ENCODE measurements around the gene FXYD6.

Gene FXYD6

DNA sequence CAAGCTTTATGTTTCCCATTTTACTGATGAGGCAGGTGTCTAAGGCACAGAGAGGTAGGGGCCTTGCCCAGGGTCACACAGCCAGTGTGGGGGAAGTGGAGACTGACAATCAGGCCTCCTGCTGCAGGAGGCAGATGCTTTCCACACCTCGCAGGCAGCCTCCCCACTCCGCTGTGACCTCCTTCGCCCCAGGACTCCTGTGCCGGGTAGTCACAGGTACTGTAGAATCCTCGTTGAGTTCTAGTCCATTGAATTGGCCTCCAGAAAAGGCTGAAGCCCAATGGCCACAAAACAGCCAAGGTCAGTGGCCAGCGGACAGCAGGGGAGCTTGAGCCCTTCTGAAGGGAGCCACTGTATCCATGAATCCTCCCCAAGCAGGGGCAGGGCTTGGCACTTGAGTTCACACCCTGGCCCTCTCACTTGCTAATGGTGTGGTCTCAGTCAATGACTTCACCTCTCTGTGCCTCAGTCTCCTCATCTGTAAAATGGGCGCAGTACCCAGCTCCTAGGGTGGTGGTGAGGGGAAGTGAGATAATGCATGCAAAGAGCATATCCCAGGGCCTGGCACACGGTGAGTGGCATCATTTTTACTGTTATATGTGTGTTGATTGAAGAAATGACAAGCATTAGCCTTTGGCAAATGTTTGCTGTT lies 50.8 kb downstream of the FXYD6 start:
- no peak for DNase-seq
- TF ChIP-seq POLR2A (IDR thresholded peaks at IDR 0.05; ENCODE audit: low read length): no peak
- TF ChIP-seq GATA1 (IDR thresholded peaks at IDR 0.05; ENCODE audit: low read depth, low read length): no peak

DNA sequence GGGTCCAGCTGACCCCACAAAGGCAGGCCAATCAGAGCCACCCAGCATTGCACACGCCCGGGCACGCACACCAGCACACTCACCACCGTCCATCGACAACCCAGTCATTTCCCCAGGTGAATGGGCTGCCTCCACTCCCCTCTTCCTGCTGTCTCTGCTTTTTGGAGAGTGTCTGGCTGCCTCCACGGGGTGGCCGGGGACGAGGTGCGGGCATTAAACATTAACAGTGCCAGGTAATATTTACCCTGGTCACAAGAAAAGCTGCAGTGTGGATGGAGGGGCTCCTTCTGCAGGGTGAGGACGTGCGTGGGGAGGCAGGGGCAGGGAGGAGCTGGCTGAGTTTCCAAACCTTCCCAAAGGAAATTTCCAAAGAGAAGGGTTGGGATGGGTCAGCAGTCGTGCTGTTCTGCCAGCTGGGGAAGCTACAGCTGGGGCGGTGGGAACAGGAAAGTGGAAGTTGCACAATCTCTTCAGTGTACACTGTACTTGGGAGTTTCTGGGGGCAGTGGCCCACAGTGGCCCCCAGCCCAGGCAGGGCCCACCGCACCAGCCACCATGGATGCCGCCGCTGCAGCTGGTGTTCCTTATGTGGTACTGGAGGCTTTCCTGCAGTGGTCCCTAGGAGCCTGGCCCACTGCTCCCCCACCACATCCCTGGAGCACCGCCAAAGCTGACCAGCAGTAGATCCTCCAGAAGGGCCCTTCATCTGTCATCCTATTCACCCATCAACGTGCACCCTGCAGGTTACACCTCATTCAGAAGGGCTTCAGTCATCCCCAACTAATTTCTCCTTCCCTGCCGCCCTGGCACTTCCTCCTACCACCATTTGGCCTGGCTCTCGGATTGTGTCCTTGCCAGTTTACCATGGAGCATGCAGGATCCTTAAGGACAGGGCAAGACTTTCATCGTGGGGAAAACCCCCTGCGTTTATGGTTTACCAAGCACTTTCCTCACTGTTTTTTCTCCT lies 51.6 kb downstream of the FXYD6 start, which contains the start of gene FXYD2:
TSS of gene FXYD2 (minus strand) at position 174 of the 967 bp plus-strand sequence. CDS start at position 108, 66 bp downstream.
- DNase-seq: no peak
- TF ChIP-seq GATA1 (IDR thresholded peaks at IDR 0.05; ENCODE audit: low read depth, low read length) (no peak), POLR2A (IDR thresholded peaks at IDR 0.05; ENCODE audit: low read length) (no peak)

DNA sequence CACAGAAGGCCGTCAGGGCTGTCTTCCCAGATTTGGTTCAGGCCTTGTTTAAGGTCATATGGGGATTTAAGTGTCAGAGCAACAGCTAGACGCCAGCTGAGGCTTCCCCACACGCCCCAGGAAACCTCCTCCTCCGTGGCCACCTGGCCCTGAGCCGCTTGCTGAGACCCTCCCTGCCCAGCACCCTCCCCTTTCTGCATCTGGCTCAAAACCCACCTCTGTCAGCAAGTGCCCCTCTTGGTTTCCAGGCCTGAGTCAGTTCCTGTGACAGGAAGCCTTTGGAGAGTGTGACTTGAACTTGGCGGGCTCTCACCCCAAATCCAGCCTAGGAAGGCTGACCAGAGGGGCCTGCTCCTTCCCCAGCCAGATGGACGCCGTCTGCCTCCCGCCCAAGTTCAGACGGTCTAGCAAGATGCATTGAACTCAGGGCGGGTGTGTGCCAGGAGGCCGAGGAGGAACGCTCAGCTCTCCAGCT lies 52.5 kb downstream of the FXYD6 start:
- no peak for DNase-seq
- TF ChIP-seq GATA1 (IDR thresholded peaks at IDR 0.05; ENCODE audit: low read depth, low read length): no peak

GRCh38 chr11:117823294-117823945 lies 53.0 kb downstream of the FXYD6 start:
- no peak for DNase-seq

DNA sequence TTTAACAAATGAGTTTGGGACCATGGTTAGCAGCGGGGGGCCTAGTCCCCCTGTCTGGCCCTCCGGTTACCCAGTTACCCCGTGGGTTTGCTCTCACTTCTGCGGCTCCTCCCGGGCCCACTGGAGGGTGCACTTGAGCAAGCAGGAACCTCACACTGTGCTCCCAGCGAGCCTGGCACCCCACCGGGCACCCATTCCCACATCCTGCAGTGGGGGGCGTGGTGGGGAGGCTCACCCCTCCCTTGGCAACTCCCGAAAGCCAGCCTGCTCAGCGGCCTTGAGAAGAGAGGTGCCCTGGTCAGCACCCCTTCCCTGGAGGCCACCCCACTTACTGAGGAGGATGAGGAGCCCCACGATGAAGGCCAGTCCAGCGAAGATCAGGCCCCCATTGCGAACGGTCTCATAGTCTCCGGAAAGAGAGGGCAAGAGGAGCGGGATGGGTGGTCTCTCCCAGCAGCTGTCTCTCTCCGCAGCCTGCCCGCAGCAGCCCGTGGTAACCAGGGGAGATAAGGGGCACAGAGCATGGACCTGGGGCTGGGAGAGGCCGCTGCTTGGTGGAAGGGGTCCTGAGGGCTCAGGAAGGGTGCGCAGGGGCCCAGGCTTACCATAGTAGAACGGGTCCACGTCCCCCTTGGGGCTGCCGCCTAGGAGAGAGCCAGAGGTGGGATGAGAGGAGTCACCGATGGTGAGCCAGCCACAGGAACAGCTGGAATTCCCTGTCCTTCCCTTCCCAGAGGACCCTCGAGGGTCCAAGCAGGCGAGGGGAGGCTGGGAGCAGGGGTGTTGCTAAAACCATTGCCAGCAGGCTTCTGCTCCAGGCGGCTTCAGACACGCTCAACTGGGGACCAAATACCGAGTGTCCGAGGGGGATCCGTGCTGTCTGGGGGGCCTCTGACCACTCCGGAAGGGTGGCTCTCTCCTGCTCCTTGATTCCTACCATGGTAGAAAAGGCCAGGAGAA lies 54.1 kb downstream of the FXYD6 start:
- TF ChIP-seq GATA1 (IDR thresholded peaks at IDR 0.05; ENCODE audit: low read depth, low read length) (no peak), POLR2A (IDR thresholded peaks at IDR 0.05; ENCODE audit: low read length) (no peak)
- DNase-seq: no peak

More at GRCh38 chr11:117823294-117823945, 53.0 kb downstream of the FXYD6 start:
- TF ChIP-seq POLR2A (IDR thresholded peaks at IDR 0.05; ENCODE audit: low read length) (no peak), GATA1 (IDR thresholded peaks at IDR 0.05; ENCODE audit: low read depth, low read length) (no peak)

DNA sequence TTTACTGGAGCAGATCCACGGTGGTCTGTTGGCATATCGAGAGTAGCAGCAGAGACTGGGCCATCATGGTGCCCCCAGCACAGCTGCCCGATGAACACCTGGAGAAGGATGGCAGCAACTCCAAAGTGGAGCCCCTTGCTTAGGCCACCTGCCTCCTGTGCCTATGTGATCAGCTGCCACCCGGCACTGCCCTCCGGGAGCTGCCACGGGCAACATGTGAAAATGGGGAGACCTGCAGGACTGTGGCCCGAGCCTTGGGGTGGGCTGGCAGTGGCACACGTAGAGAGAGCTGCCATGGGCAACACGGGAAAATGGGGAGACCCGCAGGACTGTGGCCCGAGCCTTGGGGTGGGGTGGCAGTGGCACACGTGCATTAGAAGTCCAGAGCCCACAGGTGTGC lies 55.0 kb downstream of the FXYD6 start:
- no peak for DNase-seq

GRCh38 chr11:117820516-117820915 lies 55.9 kb downstream of the FXYD6 start:
- DNase-seq: no peak
- TF ChIP-seq POLR2A (IDR thresholded peaks at IDR 0.05; ENCODE audit: low read length): no peak
- no peak for TF ChIP-seq GATA1 (IDR thresholded peaks at IDR 0.05; ENCODE audit: low read depth, low read length)

More for the DNA sequence above, 55.0 kb downstream of the FXYD6 start:
- no peak for TF ChIP-seq GATA1 (IDR thresholded peaks at IDR 0.05; ENCODE audit: low read depth, low read length)

DNA sequence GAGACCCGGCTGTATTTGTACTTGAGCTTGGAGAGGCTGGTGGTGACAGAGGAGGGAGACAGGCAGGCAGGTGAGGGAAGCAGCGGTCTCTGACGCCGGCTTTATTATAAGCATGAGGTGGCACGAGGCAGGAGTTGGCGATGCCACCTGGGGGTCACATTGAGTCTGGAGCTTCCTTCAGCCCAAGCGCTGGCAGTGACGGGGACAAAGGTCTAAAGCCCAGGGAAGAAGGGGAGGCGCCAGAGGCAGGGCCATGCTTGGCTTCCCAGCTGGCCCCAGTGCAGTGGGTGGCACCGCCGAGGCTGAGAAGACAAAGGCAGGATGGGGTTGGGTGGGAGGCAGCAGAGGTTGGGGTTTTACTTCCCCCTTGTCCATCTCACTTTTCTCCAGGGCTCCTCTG lies 56.4 kb downstream of the FXYD6 start:
- DNase-seq: no peak
- TF ChIP-seq GATA1 (IDR thresholded peaks at IDR 0.05; ENCODE audit: low read depth, low read length) (no peak), POLR2A (IDR thresholded peaks at IDR 0.05; ENCODE audit: low read length) (no peak)

DNA sequence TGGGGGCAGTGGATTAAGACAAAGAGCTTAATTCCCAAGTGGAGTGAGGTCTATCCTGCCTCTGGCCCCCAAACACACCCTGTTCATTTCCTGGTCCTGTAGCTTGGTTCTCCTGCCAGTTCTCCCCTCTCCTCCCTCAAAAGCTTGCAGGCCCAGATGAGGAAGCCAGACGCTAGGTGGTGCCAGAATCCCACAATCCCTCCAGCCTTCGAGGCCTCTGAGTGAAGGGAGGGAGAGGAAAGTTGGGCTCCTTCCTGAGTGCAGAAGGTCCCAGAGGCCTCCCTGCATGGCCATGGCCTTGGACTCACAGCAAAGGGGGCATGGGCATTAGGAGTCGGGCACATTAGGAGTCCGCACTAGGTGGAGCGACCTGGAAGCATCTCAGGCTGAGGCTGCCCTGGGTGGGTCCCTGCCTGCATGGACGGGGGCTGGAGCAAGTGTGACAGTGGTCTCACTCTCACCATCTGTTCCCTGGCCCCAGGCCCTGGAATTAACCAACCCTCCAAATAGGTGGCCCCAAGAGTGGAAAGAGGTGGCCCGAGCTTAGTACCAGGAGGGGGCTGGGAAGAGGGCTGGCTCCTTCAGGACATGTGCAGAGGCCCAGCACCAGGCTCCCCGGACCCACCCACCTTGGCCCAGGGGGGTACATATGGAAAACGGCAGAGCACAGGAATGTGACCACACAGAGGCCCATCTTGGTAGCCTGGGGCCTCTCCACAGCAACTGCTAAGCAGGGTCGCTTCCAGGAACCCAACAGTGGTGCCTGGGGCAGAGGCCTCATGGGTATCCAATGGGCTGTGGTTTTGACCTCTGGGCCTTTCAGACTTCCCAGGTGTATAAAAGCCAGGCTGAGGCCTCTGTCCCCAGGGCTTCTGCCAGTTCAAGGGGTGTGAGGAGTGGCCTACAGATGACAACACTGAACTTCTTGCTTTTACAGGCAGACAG lies 57.1 kb downstream of the FXYD6 start:
- DNase-seq: peak in 1 of 2 experiments; percentile 35
- no peak for TF ChIP-seq GATA1 (IDR thresholded peaks at IDR 0.05; ENCODE audit: low read depth, low read length)
- TF ChIP-seq POLR2A (IDR thresholded peaks at IDR 0.05; ENCODE audit: low read length): no peak

DNA sequence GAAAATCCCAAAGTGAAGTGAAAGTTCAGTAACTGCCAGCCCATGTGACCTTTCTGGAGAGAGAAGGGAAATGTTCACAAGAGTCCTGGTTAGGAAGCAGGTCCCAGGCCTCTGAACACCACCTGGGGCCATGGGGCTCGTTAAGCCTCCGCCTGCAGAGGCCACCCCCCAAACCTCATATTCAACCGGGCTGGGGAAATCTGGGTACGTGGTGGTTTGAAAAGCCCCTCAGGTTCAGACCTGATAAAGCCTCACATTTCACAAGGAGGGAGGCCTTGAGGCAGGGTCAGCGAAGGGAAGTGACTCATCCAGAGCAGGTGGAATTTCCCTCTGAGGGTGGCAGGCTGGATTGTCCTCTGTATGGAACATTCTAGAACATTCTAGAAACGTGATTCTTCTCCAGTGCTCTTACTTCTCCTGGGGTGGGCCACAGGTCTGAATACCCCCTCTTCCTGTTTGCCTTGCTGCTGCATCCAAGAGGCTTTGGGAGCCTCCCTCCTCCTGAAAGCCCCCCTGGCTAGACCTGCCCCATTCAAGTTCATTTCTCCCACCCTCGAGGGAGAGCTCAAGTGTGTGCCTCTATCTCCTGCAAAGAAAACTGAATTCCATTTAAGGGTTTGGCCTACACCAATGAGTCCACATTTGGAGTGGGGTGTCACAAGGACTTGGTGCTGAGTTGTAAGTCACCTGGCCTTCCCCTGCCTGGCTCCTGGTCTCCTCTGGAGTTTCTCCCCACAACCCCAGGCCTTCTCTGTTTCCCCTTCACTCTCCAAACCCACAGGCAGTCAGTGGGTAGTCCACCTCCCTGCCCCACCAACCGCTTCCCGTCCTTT lies 58.2 kb downstream of the FXYD6 start:
- TF ChIP-seq GATA1 (IDR thresholded peaks at IDR 0.05; ENCODE audit: low read depth, low read length): no peak
- TF ChIP-seq POLR2A (IDR thresholded peaks at IDR 0.05; ENCODE audit: low read length): no peak
- no peak for DNase-seq

DNA sequence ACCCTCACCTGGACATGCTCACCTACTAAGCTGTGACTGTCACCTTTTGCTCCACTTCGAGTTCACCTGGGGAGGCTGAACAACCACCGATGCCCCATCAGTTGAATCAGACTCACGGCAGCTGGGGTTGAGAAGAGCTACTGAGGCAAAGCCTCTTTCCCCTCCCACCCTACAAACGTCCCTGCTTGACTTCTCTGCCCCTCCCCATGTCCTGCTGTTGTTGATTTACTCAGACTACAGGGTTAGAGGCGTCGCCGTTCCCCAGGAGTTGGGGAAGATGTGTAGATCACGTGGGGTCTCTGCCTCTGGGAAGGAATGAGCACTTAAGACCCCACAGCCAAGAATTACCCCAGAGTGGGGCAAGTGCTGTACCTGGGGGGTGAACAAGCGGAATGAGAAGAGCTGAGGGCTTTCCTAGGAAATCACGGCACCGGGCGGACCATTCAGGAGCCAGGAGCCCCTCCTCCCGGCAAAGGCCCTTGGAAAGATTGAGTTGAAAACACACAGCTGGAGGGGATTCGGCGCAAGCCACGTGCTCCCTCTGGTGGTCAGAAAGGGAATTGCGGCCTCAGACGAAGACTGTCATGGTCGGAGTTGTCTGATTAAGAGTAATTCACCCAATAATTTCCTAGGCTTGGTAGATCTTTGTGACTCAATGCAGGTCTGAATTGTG lies 59.0 kb downstream of the FXYD6 start:
- peak; percentile 42 to 71 for DNase-seq
- TF ChIP-seq GATA1 (IDR thresholded peaks at IDR 0.05; ENCODE audit: low read depth, low read length) (no peak), POLR2A (IDR thresholded peaks at IDR 0.05; ENCODE audit: low read length) (no peak)

All from erythroblast (primary cell).